ENCODE data around the gene SYT14.

DNA sequence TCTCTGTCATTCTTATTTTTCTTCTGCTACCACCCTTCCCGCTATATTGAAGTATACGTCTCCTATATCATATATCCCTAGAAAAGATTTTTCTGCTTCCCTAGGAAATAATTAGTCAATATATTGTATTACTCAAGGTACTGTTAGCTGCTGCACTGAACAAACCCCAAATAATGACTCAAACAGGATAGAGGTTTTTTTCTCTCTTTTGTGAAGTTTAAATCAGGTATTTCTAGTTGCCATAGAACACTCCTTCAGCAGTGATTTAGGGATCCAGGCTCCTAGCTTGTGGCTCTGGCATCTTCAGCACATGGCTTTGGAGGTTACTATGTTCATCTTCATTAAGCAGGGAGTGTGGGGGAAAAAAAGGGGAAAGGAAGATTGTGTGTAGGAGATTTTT, 18.1 kb downstream of the SYT14 start:
- TF ChIP-seq POLR2AphosphoS5 (IDR thresholded peaks at IDR 0.05; ENCODE audit: borderline replicate concordance, low read depth, low read length) (no peak), EZH2 (IDR thresholded peaks at IDR 0.05) (no peak)

Measured in SK-N-MC (cell line).